Mammary epithelial cell (primary cell): ENCODE data around the gene PITPNM2.

Source experiments
- CTCF ChIP-seq, 2 donors: IDR thresholded peaks in 1 of 2; conservative IDR thresholded peaks in 1 of 2; 2 replicates each; pipeline ENCODE4 v1.5.1; 2011 to 2012; ENCODE audit warnings: inconsistent platforms in 2 of 2, low read length in 2 of 2, mild to moderate bottlenecking in 2 of 2, control low read depth in 1 of 2, low read depth in 1 of 2; ENCODE audit not compliant: insufficient read depth in 1 of 2; ENCODE audit errors: extremely low read depth in 1 of 2
- EZH2 ChIP-seq: IDR thresholded peaks from 2 replicates; pipeline ENCODE4 v1.6.1; 2012; ENCODE audit warnings: low read length, inconsistent platforms, borderline replicate concordance

GRCh38 chr12:123102781-123103503, 47.9 kb downstream of the PITPNM2 start:
- TF ChIP-seq CTCF (conservative IDR thresholded peaks at IDR 0.05 in 1 of 2, IDR thresholded peaks at IDR 0.05 in 1 of 2; ENCODE audit: extremely low read depth in 1 of 2, insufficient read depth in 1 of 2, low read depth in 1 of 2, low read length in 2 of 2) (no peak), EZH2 (no peak)
